Left lung (tissue), 10 donors: ENCODE data around the gene DNAJB2. TPM values are rescaled to one million over a fixed set of nuclear protein-coding genes. Genes with fewer than 3 reads are reported as not detected.

ENCODE experiments used
- ATAC-seq: fragments of 200-7000 bp; cut with Tn5 transposase; one replicate; pipeline ENCODE4 v1.9.1; 2020; ENCODE audit warnings: moderate library complexity
- DNase-seq, 4 donors: peaks; one replicate each; pipeline ENCODE4 v3.0.0-alpha.2; 2013 to 2020
- H3K27ac ChIP-seq, 2 donors: fragments of 200-600 bp; sonication (generic) in 1 of 2; one replicate each; pipeline versions ENCODE4 v1.5.0 to v1.8.0; 2020 to 2021
- H3K27me3 ChIP-seq, 2 donors: fragments of 200-600 bp; sonication (generic) in 1 of 2; one replicate each; pipeline versions ENCODE4 v1.5.0 to v1.8.0; 2020 to 2021
- H3K36me3 ChIP-seq, 2 donors: fragments of 200-600 bp; sonication (generic) in 1 of 2; one replicate each; pipeline versions ENCODE4 v1.5.0 to v1.8.0; 2020 to 2021
- H3K4me1 ChIP-seq, 2 donors: fragments of 200-600 bp; one replicate each; pipeline ENCODE4 v1.8.0; 2021
- H3K4me3 ChIP-seq, 2 donors: fragments of 200-600 bp; sonication (generic) in 1 of 2; one replicate each; pipeline versions ENCODE4 v1.5.0 to v1.8.0; 2020 to 2021; ENCODE audit warnings: mild to moderate bottlenecking in 1 of 2
- H3K9me3 ChIP-seq, 2 donors: fragments of 200-600 bp; sonication (generic) in 1 of 2; one replicate each; pipeline versions ENCODE4 v1.5.0 to v1.8.0; 2020 to 2021
- CTCF ChIP-seq, 2 donors: fragments of 200-600 bp; sonication (generic) in 1 of 2; IDR thresholded peaks; one replicate each; pipeline versions ENCODE4 v1.5.0 to v1.8.0; 2021; ENCODE audit warnings: antibody characterized with exemption in 2 of 2
- intact Hi-C, 2 donors: fragments of 100-400 bp; cut with DNase I; formaldehyde crosslinking; loops; one replicate each; pipeline versions ENCODE4 v1.11.2 to v1.14.2; 2022
- polyA plus RNA-seq, 6 donors: library from polyadenylated mRNA; unstranded; fragments of 120-200 nt; gene quantifications; one replicate each; pipeline ENCODE4 v1.2.1, GENCODE V29; 2013; ENCODE audit not compliant: insufficient read length in 6 of 6
- total RNA-seq, 2 donors: library from RNA; stranded (reverse); fragmentation: NEBNext Ultra II Directional; extraction: Animal tissue kit (Norgen Biotek cat#: 25700); gene quantifications; one replicate each; pipeline ENCODE4 v1.2.1, GENCODE V29; 2021
- donor health status: DM: no; HTN: yes; CAD: no.
- donor health status: DM: no; HTN: no; CAD: no.

Gene DNAJB2
- total and polyA plus RNA-seq, 8 donors: 54.2 to 97.4 (median 63.7) TPM

- Histone ChIP-seq H3K4me1 (peaks cover 23 to 77% of the 10 kb centered on the region in 2 donors), H3K27ac (peak overlapping the region in 1 of 2 donors; percentile 97), H3K9me3 (no peaks in the 10 kb centered on the region), H3K4me3 (peak overlapping the region in 1 of 2 donors; percentile 69), H3K27me3 (peaks cover 0 to 7% of the 10 kb centered on the region in 2 donors), H3K36me3 (peaks cover 0 to 36% of the 10 kb centered on the region in 2 donors)
- ATAC-seq (no peak), DNase-seq (no peak)
- intact Hi-C loops: no loop called here
- no peak for TF ChIP-seq CTCF (IDR thresholded peaks at IDR 0.05)
These were observed 27.5 kb upstream of the DNAJB2 start for GRCh38 chr2:219251656-219252055.

DNA sequence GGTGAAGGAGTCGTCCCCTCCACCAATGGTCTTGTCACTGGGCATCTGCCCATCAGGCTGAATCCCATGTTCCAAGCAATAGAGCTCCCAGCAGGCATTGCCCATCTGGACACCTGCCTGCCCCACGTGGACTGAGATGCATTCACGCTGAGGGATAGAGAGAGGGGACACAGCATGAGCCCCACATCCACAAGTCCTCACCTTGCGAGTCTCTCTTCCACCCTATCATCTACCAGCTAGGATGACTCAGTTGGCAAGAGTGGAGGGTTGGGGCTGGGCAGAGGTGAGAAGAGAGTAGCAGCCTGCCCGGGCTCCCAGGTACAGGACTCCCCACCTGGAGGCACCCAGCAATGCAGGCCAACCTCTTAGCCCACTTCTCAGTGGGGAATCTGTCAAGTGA, 27.1 kb upstream of the DNAJB2 start:
- peaks cover 0 to 32% of the 10 kb centered on the region in 2 donors for H3K36me3 ChIP-seq
- no peaks in the 10 kb centered on the region for H3K9me3 ChIP-seq
- H3K4me3 ChIP-seq: peak overlapping the region in 1 of 2 donors; percentile 69
- H3K27ac ChIP-seq: peak overlapping the region in 1 of 2 donors; percentile 97
- H3K4me1 ChIP-seq: peaks cover 23 to 73% of the 10 kb centered on the region in 2 donors
- no peak for TF ChIP-seq CTCF (IDR thresholded peaks at IDR 0.05)
- intact Hi-C loops: no loop called here
- H3K27me3 ChIP-seq: peaks cover 0 to 9% of the 10 kb centered on the region in 2 donors
- DNase-seq: peak in 1 of 4 donors; percentile 36
- no peak for ATAC-seq

GRCh38 chr2:219252570-219252899, 26.6 kb upstream of the DNAJB2 start:
- ATAC-seq: no peak
- peaks cover 0 to 14% of the 10 kb centered on the region in 2 donors for H3K27me3 ChIP-seq
- H3K9me3 ChIP-seq: no peaks in the 10 kb centered on the region
- intact Hi-C loops: no loop called here
- no peak for DNase-seq
- H3K4me1 ChIP-seq: peaks cover 23 to 68% of the 10 kb centered on the region in 2 donors
- no peak for TF ChIP-seq CTCF (IDR thresholded peaks at IDR 0.05)
- peaks cover 0 to 28% of the 10 kb centered on the region in 2 donors for H3K36me3 ChIP-seq
- peak overlapping the region; percentile 79 to 97 for H3K27ac ChIP-seq
- H3K4me3 ChIP-seq: peak overlapping the region; percentile 54 to 69

GRCh38 chr2:219252900-219253752, 26.0 kb upstream of the DNAJB2 start, which contains the start of gene TUBA4B:
TUBA4B (plus strand) TSS chr2:219253243; CDS start chr2:219253408, 165 bp downstream.
- Histone ChIP-seq H3K36me3 (peaks cover 0 to 22% of the 10 kb centered on the region in 2 donors), H3K9me3 (no peaks in the 10 kb centered on the region), H3K4me3 (peak within 1 kb of the TSS; percentile 54 to 69), H3K27ac (peak within 1 kb of the TSS; percentile 79 to 97), H3K4me1 (peaks cover 23 to 62% of the 10 kb centered on the region in 2 donors), H3K27me3 (peaks cover 0 to 20% of the 10 kb centered on the region in 2 donors)
- intact Hi-C loops: no loop called here
- ATAC-seq (peak; percentile 14), DNase-seq (peak in 2 of 4 donors; percentile 52 to 88)
- TF ChIP-seq CTCF (IDR thresholded peaks at IDR 0.05): no peak
